GM10248 (cell line): ENCODE results near the gene KANSL1.

Experiments used
- CTCF ChIA-PET: fragments of 300-600 bp; sonication (Branson Sonifier 250); formaldehyde crosslinking; extraction: SDS; loops from one replicate; lab custom pipeline; 2021; ENCODE audit warnings: antibody characterized with exemption; lab: Yijun Ruan, JAX
- POLR2A ChIA-PET: fragments of 350-650 bp; sonication (Branson Sonifier 250); formaldehyde crosslinking; extraction: SDS; loops from one replicate; lab custom pipeline; 2020; ENCODE audit warnings: antibody characterized with exemption; lab: Yijun Ruan, JAX
- DNase-seq: peaks from one replicate; pipeline ENCODE4 v3.0.0; 2012; ENCODE audit errors: extremely low spot score
- CTCF ChIP-seq: IDR thresholded peaks from 2 replicates; pipeline ENCODE4 v1.5.1; 2012; ENCODE audit warnings: mild to moderate bottlenecking, low read depth; ENCODE audit errors: extremely low read depth, missing control alignments, control extremely low read depth

KANSL1 gene

GRCh38 chr17:46001390-46002310 is 191.6 kb downstream of the KANSL1 start:
- no peak for TF ChIP-seq CTCF
- no peak for DNase-seq
- ChIA-PET CTCF (interaction anchor here (0.9 to 5.5 kb wide), 16 partner anchors 8 to 285 kb away, joined by 3 to 47 read pairs (median 10); partner anchors contain the start of gene KANSL1), POLR2A (no interaction called here)

GRCh38 chr17:46000757-46001156 is 192.5 kb downstream of the KANSL1 start:
- DNase-seq: no peak

GRCh38 chr17:46000292-46000691 is 192.9 kb downstream of the KANSL1 start:
- DNase-seq: no peak
- POLR2A ChIA-PET: no interaction called here
- no peak for TF ChIP-seq CTCF
- CTCF ChIA-PET: interaction anchor here (1.4 to 5.5 kb wide), 6 partner anchors 12 to 215 kb away, joined by 3 to 47 read pairs (median 19); no protein-coding TSS in a partner anchor

More at GRCh38 chr17:46000757-46001156, 192.5 kb downstream of the KANSL1 start:
- POLR2A ChIA-PET: no interaction called here
- TF ChIP-seq CTCF: no peak
- CTCF ChIA-PET: interaction anchor here (1.4 to 5.5 kb wide), 7 partner anchors 9 to 214 kb away, joined by 3 to 47 read pairs (median 18); no protein-coding TSS in a partner anchor

DNA sequence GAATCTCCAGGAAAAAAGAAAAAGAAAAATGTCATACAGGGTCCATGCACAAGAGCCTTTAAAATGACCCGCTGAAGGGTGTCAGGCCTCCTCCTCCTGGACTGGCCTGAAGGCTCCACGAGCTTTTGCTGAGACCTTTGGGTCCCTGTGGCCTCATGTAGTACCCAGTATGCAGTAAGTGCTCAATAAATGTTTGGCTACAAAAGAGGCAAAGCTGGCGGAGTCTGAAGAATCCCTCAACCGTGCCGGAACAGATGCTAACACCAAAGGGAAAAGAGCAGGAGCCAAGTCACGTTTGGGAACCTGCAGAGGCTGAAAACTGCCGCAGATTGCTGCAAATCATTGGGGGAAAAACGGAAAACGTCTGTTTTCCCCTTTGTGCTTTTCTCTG is 193.3 kb downstream of the KANSL1 start:
- POLR2A ChIA-PET: no interaction called here
- no peak for DNase-seq
- CTCF ChIA-PET: interaction anchor here (1.4 to 5.4 kb wide), 4 partner anchors 13 to 186 kb away, joined by 3 to 29 read pairs (median 14); no protein-coding TSS in a partner anchor
- no peak for TF ChIP-seq CTCF

- DNase-seq: no peak
- POLR2A ChIA-PET: no interaction called here
- CTCF ChIA-PET: interaction anchor here (1.3 to 5.4 kb wide), 4 partner anchors 12 to 45 kb away, joined by 3 to 29 read pairs (median 7); no protein-coding TSS in a partner anchor
- TF ChIP-seq CTCF: no peak
These were observed 194.0 kb downstream of the KANSL1 start, which contains the start of gene STH for GRCh38 chr17:45998987-45999899. STH (plus strand) TSS chr17:45999250; CDS start chr17:45999280, 30 bp downstream.

GRCh38 chr17:45997624-45998023 is 195.6 kb downstream of the KANSL1 start:
- POLR2A ChIA-PET: no interaction called here
- no peak for TF ChIP-seq CTCF
- CTCF ChIA-PET: interaction anchor here (1.2 to 1.3 kb wide), 2 partner anchors 15 to 216 kb away, joined by 3 to 5 read pairs; no protein-coding TSS in a partner anchor
- no peak for DNase-seq
